ENCODE data around the gene ATPAF1. TPM values are rescaled to one million over a fixed set of nuclear protein-coding genes. Genes with fewer than 3 reads are reported as not detected.

The ATPAF1 gene
- total RNA-seq, 4 donors from 2014 or later = 44.7 to 92.5 (median 46.6) TPM

DNA sequence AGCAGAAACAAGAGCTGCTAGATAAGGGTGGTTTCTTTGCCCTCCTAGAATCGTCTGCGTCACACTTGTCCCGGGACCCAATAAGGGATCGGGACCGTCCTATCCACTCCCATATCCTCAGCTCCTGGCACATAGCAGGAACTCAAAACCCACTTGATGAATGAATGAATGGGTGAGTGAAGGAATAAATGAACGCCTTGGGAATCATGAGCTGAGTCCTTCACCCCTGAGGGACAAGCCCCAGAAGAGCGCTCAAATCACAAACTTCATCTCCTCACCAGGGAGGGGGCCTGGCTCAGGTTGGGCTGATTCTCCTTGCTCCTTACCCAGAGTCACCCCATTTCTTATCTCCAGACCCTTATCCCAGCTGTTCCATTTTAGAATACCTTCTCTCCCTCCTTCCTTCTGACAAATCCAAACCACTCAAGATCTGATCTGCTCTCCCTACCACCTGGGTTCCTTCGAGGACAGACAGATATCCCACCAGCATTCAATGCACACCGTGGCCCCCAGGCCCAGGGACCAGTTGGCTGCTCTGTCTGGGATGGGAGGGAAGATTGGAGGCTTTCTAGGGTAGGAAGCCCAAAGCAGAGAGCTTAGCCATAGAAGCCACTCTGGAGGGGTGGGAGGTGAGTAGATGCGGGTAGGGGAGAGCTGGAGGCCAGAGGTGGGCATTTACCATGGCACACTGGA lies 50.9 kb downstream of the ATPAF1 start:
- TF ChIP-seq, protein P1, sequence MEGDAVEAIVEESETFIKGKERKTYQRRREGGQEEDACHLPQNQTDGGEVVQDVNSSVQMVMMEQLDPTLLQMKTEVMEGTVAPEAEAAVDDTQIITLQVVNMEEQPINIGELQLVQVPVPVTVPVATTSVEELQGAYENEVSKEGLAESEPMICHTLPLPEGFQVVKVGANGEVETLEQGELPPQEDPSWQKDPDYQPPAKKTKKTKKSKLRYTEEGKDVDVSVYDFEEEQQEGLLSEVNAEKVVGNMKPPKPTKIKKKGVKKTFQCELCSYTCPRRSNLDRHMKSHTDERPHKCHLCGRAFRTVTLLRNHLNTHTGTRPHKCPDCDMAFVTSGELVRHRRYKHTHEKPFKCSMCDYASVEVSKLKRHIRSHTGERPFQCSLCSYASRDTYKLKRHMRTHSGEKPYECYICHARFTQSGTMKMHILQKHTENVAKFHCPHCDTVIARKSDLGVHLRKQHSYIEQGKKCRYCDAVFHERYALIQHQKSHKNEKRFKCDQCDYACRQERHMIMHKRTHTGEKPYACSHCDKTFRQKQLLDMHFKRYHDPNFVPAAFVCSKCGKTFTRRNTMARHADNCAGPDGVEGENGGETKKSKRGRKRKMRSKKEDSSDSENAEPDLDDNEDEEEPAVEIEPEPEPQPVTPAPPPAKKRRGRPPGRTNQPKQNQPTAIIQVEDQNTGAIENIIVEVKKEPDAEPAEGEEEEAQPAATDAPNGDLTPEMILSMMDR (IDR thresholded peaks at IDR 0.05; ENCODE audit: low read depth) = no peak

GRCh38 chr1:46616277-46617107 lies 51.7 kb downstream of the ATPAF1 start, which contains the start of gene MOB3C:
MOB3C (minus strand) TSS chr1:46616811; CDS start chr1:46613321, 3,490 bp downstream.
- TF ChIP-seq, protein P1 (IDR thresholded peaks at IDR 0.05; ENCODE audit: low read depth) = no peak

DNA sequence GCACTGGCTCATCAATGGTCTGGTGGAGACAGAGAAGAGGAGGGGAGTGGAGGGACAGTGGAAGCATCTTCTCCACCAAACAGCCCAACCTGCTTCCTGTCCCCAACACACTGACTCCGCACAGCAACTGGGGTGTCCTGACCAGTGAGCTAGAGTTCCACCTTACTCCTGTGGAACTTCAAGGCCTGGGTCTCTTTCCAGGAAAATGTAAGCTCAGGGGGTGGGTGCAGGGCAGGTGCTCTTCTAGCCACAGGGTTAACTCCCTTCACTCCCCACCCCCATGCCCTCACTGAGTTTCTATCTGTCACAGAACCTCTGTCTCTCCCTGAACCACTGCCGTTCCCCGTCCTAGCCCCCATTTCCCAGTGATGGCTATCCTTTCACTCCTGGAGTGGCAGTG lies 52.4 kb downstream of the ATPAF1 start:
- TF ChIP-seq, protein P1 (IDR thresholded peaks at IDR 0.05; ENCODE audit: low read depth) = no peak

- TF ChIP-seq, protein P1 (IDR thresholded peaks at IDR 0.05; ENCODE audit: low read depth) = no peak
Observed at GRCh38 chr1:46615088-46615487, 53.1 kb downstream of the ATPAF1 start.

DNA sequence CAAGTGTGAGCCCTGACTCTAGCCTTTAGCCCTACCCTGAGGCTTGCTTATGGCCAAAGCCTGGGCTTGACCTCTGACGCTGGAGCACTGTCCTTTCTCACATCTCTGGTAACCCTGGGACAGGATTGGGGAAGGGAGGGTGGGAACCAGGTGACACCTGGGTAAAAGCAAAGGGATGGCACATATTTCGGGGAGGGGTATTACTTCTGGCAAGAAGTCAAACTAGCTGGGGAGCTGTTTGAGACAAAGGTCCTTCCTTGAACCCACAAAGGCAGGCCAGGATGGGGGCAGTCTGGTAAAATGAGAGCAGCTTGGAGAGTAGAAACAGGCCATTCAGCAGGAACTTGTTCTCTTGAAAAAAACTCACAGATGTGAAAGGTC lies 53.6 kb downstream of the ATPAF1 start:
- TF ChIP-seq, protein P1 (IDR thresholded peaks at IDR 0.05; ENCODE audit: low read depth) = no peak

- TF ChIP-seq, protein P1 (IDR thresholded peaks at IDR 0.05; ENCODE audit: low read depth) = no peak
Observed at GRCh38 chr1:46613661-46614603, 54.2 kb downstream of the ATPAF1 start.
